ENCODE data around the gene ZNF787. TPM values are rescaled to one million over a fixed set of nuclear protein-coding genes. Genes with fewer than 3 reads are reported as not detected.
A peak's percentile ranks its signal among the peaks of the same experiment; 100 is the strongest.

ZNF787 gene
- total and polyA plus RNA-seq, 2 of the 13 experiments (the other 11 are each of a cell fraction or from before 2014, with no cell fraction given) = 15.1 to 42.8 TPM

DNA sequence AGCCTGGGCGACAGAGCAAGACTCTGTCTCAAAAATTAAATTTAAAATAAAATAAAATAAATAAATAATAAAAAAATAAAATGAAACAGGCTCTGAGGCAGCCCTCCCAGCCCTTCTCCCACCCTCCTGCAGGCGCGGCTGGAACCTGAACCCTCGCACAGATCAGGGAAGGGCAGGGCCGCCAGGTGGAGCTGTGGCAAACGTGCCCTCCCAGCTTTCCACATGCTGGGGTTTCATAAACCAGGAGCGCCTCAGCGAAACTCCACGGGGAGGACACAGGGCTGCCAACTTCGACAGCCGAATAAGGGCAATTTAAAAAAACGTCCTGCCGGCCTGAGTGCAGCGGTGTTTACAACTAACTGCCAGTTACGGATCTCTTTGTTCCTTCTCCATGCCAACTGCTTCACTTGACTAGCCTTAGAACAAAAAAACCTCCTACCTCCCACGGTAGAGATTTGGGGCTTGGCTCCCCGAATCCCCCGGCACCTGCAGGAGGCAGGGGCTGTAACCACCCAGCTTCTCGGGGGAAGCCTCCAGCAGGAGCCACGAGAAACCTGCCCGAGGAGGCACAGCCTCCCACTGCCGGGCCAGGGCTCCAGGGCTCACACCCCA lies 15.9 kb downstream of the ZNF787 start (continued):
- TF ChIP-seq, protein P1, sequence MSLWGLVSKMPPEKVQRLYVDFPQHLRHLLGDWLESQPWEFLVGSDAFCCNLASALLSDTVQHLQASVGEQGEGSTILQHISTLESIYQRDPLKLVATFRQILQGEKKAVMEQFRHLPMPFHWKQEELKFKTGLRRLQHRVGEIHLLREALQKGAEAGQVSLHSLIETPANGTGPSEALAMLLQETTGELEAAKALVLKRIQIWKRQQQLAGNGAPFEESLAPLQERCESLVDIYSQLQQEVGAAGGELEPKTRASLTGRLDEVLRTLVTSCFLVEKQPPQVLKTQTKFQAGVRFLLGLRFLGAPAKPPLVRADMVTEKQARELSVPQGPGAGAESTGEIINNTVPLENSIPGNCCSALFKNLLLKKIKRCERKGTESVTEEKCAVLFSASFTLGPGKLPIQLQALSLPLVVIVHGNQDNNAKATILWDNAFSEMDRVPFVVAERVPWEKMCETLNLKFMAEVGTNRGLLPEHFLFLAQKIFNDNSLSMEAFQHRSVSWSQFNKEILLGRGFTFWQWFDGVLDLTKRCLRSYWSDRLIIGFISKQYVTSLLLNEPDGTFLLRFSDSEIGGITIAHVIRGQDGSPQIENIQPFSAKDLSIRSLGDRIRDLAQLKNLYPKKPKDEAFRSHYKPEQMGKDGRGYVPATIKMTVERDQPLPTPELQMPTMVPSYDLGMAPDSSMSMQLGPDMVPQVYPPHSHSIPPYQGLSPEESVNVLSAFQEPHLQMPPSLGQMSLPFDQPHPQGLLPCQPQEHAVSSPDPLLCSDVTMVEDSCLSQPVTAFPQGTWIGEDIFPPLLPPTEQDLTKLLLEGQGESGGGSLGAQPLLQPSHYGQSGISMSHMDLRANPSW (CRISPR knock-in tag; IDR thresholded peaks at IDR 0.05; ENCODE audit: borderline replicate concordance) = no peak
- TF ChIP-seq ELF1 (CRISPR knock-in tag; IDR thresholded peaks at IDR 0.05) (peak; percentile 29; the same call in 1 of the 2 replicates), FOXA1 (IDR thresholded peaks at IDR 0.05) (no peak), FOXA1 (CRISPR knock-in tag; IDR thresholded peaks at IDR 0.05) (0 out of 2 replicates have a peak, but pooled peaks have one; percentile 6), HOXA9 (CRISPR knock-in tag; IDR thresholded peaks at IDR 0.05; ENCODE audit: borderline replicate concordance) (no peak), SP5 (CRISPR knock-in tag; IDR thresholded peaks at IDR 0.05; ENCODE audit: borderline replicate concordance, low read depth) (0 out of 2 replicates have a peak, but pooled peaks have one; percentile 24), RAD21 (CRISPR knock-in tag; IDR thresholded peaks at IDR 0.05) (peak; percentile 89), GATAD2A (CRISPR knock-in tag; IDR thresholded peaks at IDR 0.05) (peak; percentile 36; the same call in 1 of the 2 replicates), MIXL1 (CRISPR knock-in tag; IDR thresholded peaks at IDR 0.05) (0 out of 2 replicates have a peak, but pooled peaks have one; percentile 19), SRF (IDR thresholded peaks at IDR 0.05; ENCODE audit: low read depth, low read length) (peak; percentile 73; the same call in 1 of the 2 replicates), MXI1 (IDR thresholded peaks at IDR 0.05; ENCODE audit: borderline replicate concordance, low read depth, low read length) (peak; percentile 87; the same call in 1 of the 3 replicates), KDM2A (CRISPR knock-in tag; IDR thresholded peaks at IDR 0.05; ENCODE audit: borderline replicate concordance, low read depth) (peak; percentile 61), ZNF335 (CRISPR knock-in tag; IDR thresholded peaks at IDR 0.05) (0 out of 2 replicates have a peak, but pooled peaks have one; percentile 34), IRF2 (CRISPR knock-in tag; IDR thresholded peaks at IDR 0.05) (peak; percentile 65; the same call in 1 of the 2 replicates), ZMYM3 (CRISPR knock-in tag; IDR thresholded peaks at IDR 0.05) (no peak), KLF16 (CRISPR knock-in tag; IDR thresholded peaks at IDR 0.05) (peak in 1 of 2 experiments; percentile 65; a peak in 1 of 4 replicates), DPF2 (CRISPR knock-in tag; IDR thresholded peaks at IDR 0.05; ENCODE audit: borderline replicate concordance, low read depth) (no peak)
- TF ChIP-seq, protein P2, sequence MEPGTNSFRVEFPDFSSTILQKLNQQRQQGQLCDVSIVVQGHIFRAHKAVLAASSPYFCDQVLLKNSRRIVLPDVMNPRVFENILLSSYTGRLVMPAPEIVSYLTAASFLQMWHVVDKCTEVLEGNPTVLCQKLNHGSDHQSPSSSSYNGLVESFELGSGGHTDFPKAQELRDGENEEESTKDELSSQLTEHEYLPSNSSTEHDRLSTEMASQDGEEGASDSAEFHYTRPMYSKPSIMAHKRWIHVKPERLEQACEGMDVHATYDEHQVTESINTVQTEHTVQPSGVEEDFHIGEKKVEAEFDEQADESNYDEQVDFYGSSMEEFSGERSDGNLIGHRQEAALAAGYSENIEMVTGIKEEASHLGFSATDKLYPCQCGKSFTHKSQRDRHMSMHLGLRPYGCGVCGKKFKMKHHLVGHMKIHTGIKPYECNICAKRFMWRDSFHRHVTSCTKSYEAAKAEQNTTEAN (CRISPR knock-in tag; conservative IDR thresholded peaks at IDR 0.05) = 0 out of 2 replicates have a peak, but pooled peaks have one; percentile 32
- TF ChIP-seq, protein P3, sequence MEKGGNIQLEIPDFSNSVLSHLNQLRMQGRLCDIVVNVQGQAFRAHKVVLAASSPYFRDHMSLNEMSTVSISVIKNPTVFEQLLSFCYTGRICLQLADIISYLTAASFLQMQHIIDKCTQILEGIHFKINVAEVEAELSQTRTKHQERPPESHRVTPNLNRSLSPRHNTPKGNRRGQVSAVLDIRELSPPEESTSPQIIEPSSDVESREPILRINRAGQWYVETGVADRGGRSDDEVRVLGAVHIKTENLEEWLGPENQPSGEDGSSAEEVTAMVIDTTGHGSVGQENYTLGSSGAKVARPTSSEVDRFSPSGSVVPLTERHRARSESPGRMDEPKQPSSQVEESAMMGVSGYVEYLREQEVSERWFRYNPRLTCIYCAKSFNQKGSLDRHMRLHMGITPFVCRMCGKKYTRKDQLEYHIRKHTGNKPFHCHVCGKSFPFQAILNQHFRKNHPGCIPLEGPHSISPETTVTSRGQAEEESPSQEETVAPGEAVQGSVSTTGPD (CRISPR knock-in tag; IDR thresholded peaks at IDR 0.05) = no peak
- TF ChIP-seq, protein P4, sequence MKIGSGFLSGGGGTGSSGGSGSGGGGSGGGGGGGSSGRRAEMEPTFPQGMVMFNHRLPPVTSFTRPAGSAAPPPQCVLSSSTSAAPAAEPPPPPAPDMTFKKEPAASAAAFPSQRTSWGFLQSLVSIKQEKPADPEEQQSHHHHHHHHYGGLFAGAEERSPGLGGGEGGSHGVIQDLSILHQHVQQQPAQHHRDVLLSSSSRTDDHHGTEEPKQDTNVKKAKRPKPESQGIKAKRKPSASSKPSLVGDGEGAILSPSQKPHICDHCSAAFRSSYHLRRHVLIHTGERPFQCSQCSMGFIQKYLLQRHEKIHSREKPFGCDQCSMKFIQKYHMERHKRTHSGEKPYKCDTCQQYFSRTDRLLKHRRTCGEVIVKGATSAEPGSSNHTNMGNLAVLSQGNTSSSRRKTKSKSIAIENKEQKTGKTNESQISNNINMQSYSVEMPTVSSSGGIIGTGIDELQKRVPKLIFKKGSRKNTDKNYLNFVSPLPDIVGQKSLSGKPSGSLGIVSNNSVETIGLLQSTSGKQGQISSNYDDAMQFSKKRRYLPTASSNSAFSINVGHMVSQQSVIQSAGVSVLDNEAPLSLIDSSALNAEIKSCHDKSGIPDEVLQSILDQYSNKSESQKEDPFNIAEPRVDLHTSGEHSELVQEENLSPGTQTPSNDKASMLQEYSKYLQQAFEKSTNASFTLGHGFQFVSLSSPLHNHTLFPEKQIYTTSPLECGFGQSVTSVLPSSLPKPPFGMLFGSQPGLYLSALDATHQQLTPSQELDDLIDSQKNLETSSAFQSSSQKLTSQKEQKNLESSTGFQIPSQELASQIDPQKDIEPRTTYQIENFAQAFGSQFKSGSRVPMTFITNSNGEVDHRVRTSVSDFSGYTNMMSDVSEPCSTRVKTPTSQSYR (CRISPR knock-in tag; IDR thresholded peaks at IDR 0.05; ENCODE audit: borderline replicate concordance) = peak; percentile 24; the same call in 1 of the 2 replicates

Data from HepG2 (cell line).